Astrocyte of the cerebellum (primary cell): ENCODE data around the gene CMPK2.

Experiments
- DNase-seq: peaks from one replicate; pipeline ENCODE4 v3.0.0-alpha.2; 2011; ENCODE audit warnings: low read depth
- H3K4me3 ChIP-seq: 2 replicates; pipeline ENCODE4 v1.5.1; 2011; ENCODE audit warnings: mild to moderate bottlenecking, low read depth, low read length, moderate library complexity
- CTCF ChIP-seq: IDR thresholded peaks from 2 replicates; pipeline ENCODE4 v1.5.1; 2012; ENCODE audit warnings: low read length, low read depth, moderate library complexity, mild to moderate bottlenecking; ENCODE audit errors: missing control alignments
- in situ Hi-C: cut with HindIII; loops from 2 replicates; pipeline ENCODE4 v1.10.0; 2017; ENCODE audit warnings: low sequenced_read_pairs

Gene CMPK2

GRCh38 chr2:6813573-6813972 lies 52.1 kb downstream of the CMPK2 start:
- no peak overlapping the region for H3K4me3 ChIP-seq
- in situ Hi-C loops: no loop called here
- no peak for DNase-seq
- TF ChIP-seq CTCF: no peak

DNA sequence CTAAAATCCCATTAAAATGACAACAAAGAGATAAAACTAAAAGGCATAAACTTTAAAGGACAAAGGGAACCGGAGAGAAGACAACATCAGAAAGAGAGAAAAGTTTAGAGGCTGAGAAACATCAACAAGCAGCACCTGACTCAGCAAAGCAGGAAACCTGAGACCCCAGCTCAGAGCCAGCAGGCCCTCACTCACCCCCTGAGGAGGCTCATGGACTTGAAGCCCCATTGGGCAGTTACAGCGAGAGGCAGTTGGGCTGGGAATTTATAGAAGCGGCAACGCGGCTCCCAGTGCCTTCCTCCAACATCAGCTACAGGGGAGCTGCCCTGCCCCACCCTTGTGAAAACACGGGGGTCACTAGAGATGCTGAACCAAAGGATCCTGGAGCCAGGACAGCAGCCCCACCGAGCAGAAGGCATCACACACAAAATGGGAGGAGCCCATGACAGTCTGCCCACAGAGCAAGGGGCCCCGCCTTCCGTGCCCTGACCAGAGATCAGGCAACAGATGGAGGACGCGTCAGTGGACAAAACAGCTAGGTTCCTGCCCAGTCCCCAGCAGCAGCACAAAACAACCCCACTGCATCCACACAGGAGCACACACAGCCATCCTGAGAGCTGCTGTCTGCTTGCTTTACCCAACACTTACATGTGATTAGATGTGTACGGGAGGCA lies 52.7 kb downstream of the CMPK2 start:
- TF ChIP-seq CTCF: no peak
- in situ Hi-C loops: no loop called here
- no peak overlapping the region for H3K4me3 ChIP-seq
- DNase-seq: no peak

DNA sequence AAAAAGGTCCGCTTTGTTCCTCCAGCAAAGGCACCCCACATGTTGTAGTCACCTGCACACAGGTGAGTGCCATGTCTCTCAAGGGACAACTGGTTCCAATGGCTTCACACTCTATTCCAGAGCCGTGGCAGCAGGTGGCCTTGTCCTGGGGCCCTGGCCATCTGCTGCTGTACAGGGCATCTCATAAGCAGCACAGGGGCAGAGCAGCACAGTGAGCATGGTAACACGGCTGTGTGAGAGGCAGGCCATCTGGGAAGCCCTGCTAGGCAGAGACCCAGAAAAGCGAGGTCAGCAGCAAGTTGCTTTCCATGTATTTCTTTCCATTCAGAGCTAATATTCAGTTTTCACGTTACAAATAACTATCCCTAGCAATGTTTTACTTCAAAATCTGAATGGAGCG lies 54.7 kb downstream of the CMPK2 start:
- H3K4me3 ChIP-seq: no peak overlapping the region
- DNase-seq: no peak
- no peak for TF ChIP-seq CTCF
- in situ Hi-C loops: no loop called here

DNA sequence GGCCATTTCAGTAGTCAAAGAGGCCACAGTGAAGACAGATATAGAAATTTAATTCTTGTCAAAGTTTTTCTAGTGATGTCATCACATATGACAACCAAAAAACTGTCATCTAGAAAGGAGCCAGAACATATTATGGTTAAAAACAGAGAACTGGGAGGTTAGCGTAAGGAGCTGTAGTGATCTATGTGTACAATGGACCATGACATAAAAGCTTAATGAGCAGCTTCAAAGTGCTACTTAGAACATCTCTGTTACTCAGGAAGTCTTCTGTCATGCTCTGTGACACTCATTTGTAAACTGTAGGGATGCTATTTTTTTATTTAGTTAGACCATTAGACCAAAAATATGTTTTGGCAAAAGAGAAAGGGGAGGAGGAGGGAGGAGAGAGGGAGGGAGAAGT lies 57.3 kb downstream of the CMPK2 start:
- no peak overlapping the region for H3K4me3 ChIP-seq
- in situ Hi-C loops: no loop called here
- no peak for DNase-seq
- no peak for TF ChIP-seq CTCF

- TF ChIP-seq CTCF: no peak
- in situ Hi-C loops: no loop called here
- no peak for DNase-seq
- H3K4me3 ChIP-seq: no peak overlapping the region
These were observed 59.1 kb downstream of the CMPK2 start for GRCh38 chr2:6806604-6807003.

DNA sequence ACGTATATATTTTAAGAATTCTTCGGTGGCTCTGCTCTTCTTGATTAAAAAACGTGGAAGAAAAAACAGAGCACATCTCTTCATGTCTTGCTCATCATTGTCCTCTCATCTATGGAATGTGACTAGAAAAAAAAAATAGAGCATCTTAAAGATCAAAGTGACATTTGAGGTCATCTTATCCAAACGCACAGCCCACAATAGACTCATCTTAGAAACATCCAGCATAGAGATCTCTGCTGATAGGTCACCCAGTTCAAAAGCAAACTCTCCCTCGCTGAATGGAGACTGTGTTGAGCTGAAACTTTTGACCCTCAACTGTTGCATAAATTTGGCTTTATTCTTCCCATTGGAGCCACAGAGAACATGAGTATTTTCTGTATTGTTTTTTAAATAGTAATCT lies 65.2 kb downstream of the CMPK2 start:
- in situ Hi-C loops: no loop called here

More for the DNA sequence above, 65.2 kb downstream of the CMPK2 start:
- TF ChIP-seq CTCF: no peak
- no peak for DNase-seq
- H3K4me3 ChIP-seq: no peak overlapping the region
